ENCODE data around the gene FGD5. TPM values are rescaled to one million over a fixed set of nuclear protein-coding genes. Genes with fewer than 3 reads are reported as not detected.

FGD5 gene
- total and polyA plus RNA-seq, 4 experiments from 2014 or later: 0.06 TPM; not detected in 3

GRCh38 chr3:14871456-14872200, 52.9 kb downstream of the FGD5 start:
- Histone ChIP-seq H3K4me1 (ENCODE audit: insufficient read depth, low read length) (no peaks in the 10 kb centered on the region), H3K27me3 (ENCODE audit: insufficient read depth, low read length) (no peaks in the 10 kb centered on the region), H3K27ac (ENCODE audit: low read depth, low read length) (no peak overlapping the region), H3K4me3 (ENCODE audit: low read length in 2 of 2) (no peak overlapping the region), H3K36me3 (ENCODE audit: insufficient read depth, low read length) (no peaks in the 10 kb centered on the region), H3K9me3 (ENCODE audit: control insufficient read depth in 1 of 2, low read length in 2 of 2) (no peaks in the 10 kb centered on the region)
- ChIA-PET CTCF (ENCODE audit: partially characterized antibody) (no interaction called here), POLR2A (ENCODE audit: partially characterized antibody) (interaction anchor here (1.0 kb wide), 1 partner anchor 11 kb away, joined by 3 read pairs; no protein-coding TSS in a partner anchor)
- H3K9me3 Mint-ChIP-seq: peaks cover 0 to 1% (median 0%) of the 10 kb centered on the region in 8 donors
- intact Hi-C loops (cut with micrococcal nuclease): no loop called here
- no peak overlapping the region for H3K4me3 Mint-ChIP-seq
- DNase-seq: no peak
- no peaks in the 10 kb centered on the region for H3K4me1 Mint-ChIP-seq
- H3K27ac Mint-ChIP-seq: peak overlapping the region in 1 of 7 donors; percentile 3
- peaks cover 5 to 7% of the 10 kb centered on the region in 2 donors for H3K27me3 Mint-ChIP-seq
- H3K36me3 Mint-ChIP-seq: no peaks in the 10 kb centered on the region

GRCh38 chr3:14872706-14873105, 53.9 kb downstream of the FGD5 start:
- intact Hi-C loops (cut with micrococcal nuclease): no loop called here
- Histone ChIP-seq H3K27ac (ENCODE audit: low read depth, low read length) (no peak overlapping the region), H3K4me3 (ENCODE audit: low read length in 2 of 2) (no peak overlapping the region), H3K27me3 (ENCODE audit: insufficient read depth, low read length) (no peaks in the 10 kb centered on the region), H3K36me3 (ENCODE audit: insufficient read depth, low read length) (no peaks in the 10 kb centered on the region), H3K4me1 (ENCODE audit: insufficient read depth, low read length) (peaks cover 2% of the 10 kb centered on the region), H3K9me3 (ENCODE audit: control insufficient read depth in 1 of 2, low read length in 2 of 2) (no peaks in the 10 kb centered on the region)
- peaks cover 0 to 1% (median 0%) of the 10 kb centered on the region in 8 donors for H3K9me3 Mint-ChIP-seq
- DNase-seq: no peak
- ChIA-PET POLR2A (ENCODE audit: partially characterized antibody) (interaction anchor here (1.0 kb wide), 1 partner anchor 10 kb away, joined by 3 read pairs; no protein-coding TSS in a partner anchor), CTCF (ENCODE audit: partially characterized antibody) (no interaction called here)
- H3K27me3 Mint-ChIP-seq: peaks cover 5 to 7% of the 10 kb centered on the region in 2 donors
- no peaks in the 10 kb centered on the region for H3K36me3 Mint-ChIP-seq
- no peak overlapping the region for H3K4me3 Mint-ChIP-seq
- no peak overlapping the region for H3K27ac Mint-ChIP-seq
- peaks cover 0 to 4% (median 2%) of the 10 kb centered on the region in 4 donors for H3K4me1 Mint-ChIP-seq

- Histone ChIP-seq H3K36me3 (ENCODE audit: insufficient read depth, low read length) (no peaks in the 10 kb centered on the region), H3K4me1 (ENCODE audit: insufficient read depth, low read length) (peaks cover 23% of the 10 kb centered on the region), H3K27ac (ENCODE audit: low read depth, low read length) (no peak overlapping the region), H3K27me3 (ENCODE audit: insufficient read depth, low read length) (no peaks in the 10 kb centered on the region), H3K9me3 (ENCODE audit: control insufficient read depth in 1 of 2, low read length in 2 of 2) (no peaks in the 10 kb centered on the region), H3K4me3 (ENCODE audit: low read length in 2 of 2) (no peak overlapping the region)
- Mint-ChIP-seq H3K4me1 (peaks cover 9 to 22% (median 18%) of the 10 kb centered on the region in 4 donors), H3K9me3 (peaks cover 0 to 4% (median 0%) of the 10 kb centered on the region in 8 donors), H3K27me3 (peaks cover 3 to 5% of the 10 kb centered on the region in 2 donors), H3K36me3 (no peaks in the 10 kb centered on the region), H3K27ac (no peak overlapping the region), H3K4me3 (no peak overlapping the region)
- CTCF ChIA-PET (ENCODE audit: partially characterized antibody): interaction anchor here (0.6 kb wide), 1 partner anchor 416 kb away, joined by 3 read pairs; no protein-coding TSS in a partner anchor
- intact Hi-C loops (cut with micrococcal nuclease): no loop called here
- no peak for DNase-seq
- POLR2A ChIA-PET (ENCODE audit: partially characterized antibody): interaction anchor here (0.8 to 0.9 kb wide), 2 partner anchors 8 kb away, joined by 3 read pairs; no protein-coding TSS in a partner anchor
Measured at GRCh38 chr3:14874784-14875183, 56.0 kb downstream of the FGD5 start.

GRCh38 chr3:14875411-14876175, 56.8 kb downstream of the FGD5 start:
- Histone ChIP-seq H3K27ac (ENCODE audit: low read depth, low read length) (no peak overlapping the region), H3K36me3 (ENCODE audit: insufficient read depth, low read length) (no peaks in the 10 kb centered on the region), H3K27me3 (ENCODE audit: insufficient read depth, low read length) (no peaks in the 10 kb centered on the region), H3K4me1 (ENCODE audit: insufficient read depth, low read length) (peaks cover 31% of the 10 kb centered on the region), H3K4me3 (ENCODE audit: low read length in 2 of 2) (no peak overlapping the region), H3K9me3 (ENCODE audit: control insufficient read depth in 1 of 2, low read length in 2 of 2) (no peaks in the 10 kb centered on the region)
- no peaks in the 10 kb centered on the region for H3K36me3 Mint-ChIP-seq
- H3K4me1 Mint-ChIP-seq: peaks cover 12 to 27% (median 20%) of the 10 kb centered on the region in 4 donors
- peaks cover 0 to 1% of the 10 kb centered on the region in 2 donors for H3K27me3 Mint-ChIP-seq
- peak overlapping the region in 1 of 7 donors; percentile 9 for H3K27ac Mint-ChIP-seq
- intact Hi-C loops (cut with micrococcal nuclease): no loop called here
- peaks cover 0 to 4% (median 0%) of the 10 kb centered on the region in 8 donors for H3K9me3 Mint-ChIP-seq
- CTCF ChIA-PET (ENCODE audit: partially characterized antibody): no interaction called here
- POLR2A ChIA-PET (ENCODE audit: partially characterized antibody): interaction anchor here (0.9 kb wide), 1 partner anchor 9 kb away, joined by 3 read pairs; no protein-coding TSS in a partner anchor
- no peak for DNase-seq
- H3K4me3 Mint-ChIP-seq: no peak overlapping the region

- no peaks in the 10 kb centered on the region for H3K9me3 ChIP-seq (ENCODE audit: control insufficient read depth in 1 of 2, low read length in 2 of 2)
- DNase-seq: no peak
- Mint-ChIP-seq H3K9me3 (peaks cover 0 to 4% (median 0%) of the 10 kb centered on the region in 8 donors), H3K36me3 (no peaks in the 10 kb centered on the region), H3K4me3 (no peak overlapping the region), H3K27me3 (no peaks in the 10 kb centered on the region), H3K27ac (no peak overlapping the region), H3K4me1 (peaks cover 19 to 38% (median 29%) of the 10 kb centered on the region in 4 donors)
- ChIA-PET POLR2A (ENCODE audit: partially characterized antibody) (no interaction called here), CTCF (ENCODE audit: partially characterized antibody) (interaction anchor here (1.5 kb wide), 1 partner anchor 20 kb away, joined by 3 read pairs; no protein-coding TSS in a partner anchor)
- H3K4me3 ChIP-seq (ENCODE audit: low read length in 2 of 2): no peak overlapping the region
- peaks cover 44% of the 10 kb centered on the region for H3K4me1 ChIP-seq (ENCODE audit: insufficient read depth, low read length)
- intact Hi-C loops (cut with micrococcal nuclease): no loop called here
- H3K27me3 ChIP-seq (ENCODE audit: insufficient read depth, low read length): no peaks in the 10 kb centered on the region
- no peak overlapping the region for H3K27ac ChIP-seq (ENCODE audit: low read depth, low read length)
- no peaks in the 10 kb centered on the region for H3K36me3 ChIP-seq (ENCODE audit: insufficient read depth, low read length)
Measured at GRCh38 chr3:14876921-14877333, 58.2 kb downstream of the FGD5 start.

GRCh38 chr3:14877469-14877868, 58.7 kb downstream of the FGD5 start:
- Mint-ChIP-seq H3K4me3 (no peak overlapping the region), H3K4me1 (peaks cover 21 to 43% (median 33%) of the 10 kb centered on the region in 4 donors), H3K27me3 (no peaks in the 10 kb centered on the region), H3K36me3 (no peaks in the 10 kb centered on the region), H3K9me3 (peaks cover 0 to 4% (median 0%) of the 10 kb centered on the region in 8 donors), H3K27ac (no peak overlapping the region)
- no peak overlapping the region for H3K4me3 ChIP-seq (ENCODE audit: low read length in 2 of 2)
- H3K27ac ChIP-seq (ENCODE audit: low read depth, low read length): no peak overlapping the region
- POLR2A ChIA-PET (ENCODE audit: partially characterized antibody): no interaction called here
- intact Hi-C loops (cut with micrococcal nuclease): no loop called here
- CTCF ChIA-PET (ENCODE audit: partially characterized antibody): interaction anchor here (1.0 to 1.5 kb wide), 2 partner anchors 16 to 21 kb away, joined by 3 read pairs; no protein-coding TSS in a partner anchor
- DNase-seq: no peak
- no peaks in the 10 kb centered on the region for H3K36me3 ChIP-seq (ENCODE audit: insufficient read depth, low read length)
- H3K4me1 ChIP-seq (ENCODE audit: insufficient read depth, low read length): peaks cover 49% of the 10 kb centered on the region
- no peaks in the 10 kb centered on the region for H3K27me3 ChIP-seq (ENCODE audit: insufficient read depth, low read length)
- no peaks in the 10 kb centered on the region for H3K9me3 ChIP-seq (ENCODE audit: control insufficient read depth in 1 of 2, low read length in 2 of 2)
